MM.1S (cell line): ENCODE measurements around the gene NXN.

Source experiments
- DNase-seq: peaks from one replicate; pipeline ENCODE4 v3.0.0-alpha.2; 2015
- H2AFZ ChIP-seq: fragments of 300-600 bp; sonication (generic); 2 replicates; pipeline ENCODE4 v1.6.0; 2016; ENCODE audit warnings: antibody characterized with exemption, low read length
- H3F3A ChIP-seq: fragments of 300-600 bp; sonication (generic); 2 replicates; pipeline ENCODE4 v1.6.1; 2016; ENCODE audit warnings: mild to moderate bottlenecking, antibody characterized with exemption, low read length, moderate library complexity, mixed read lengths; ENCODE audit not compliant: insufficient read depth
- H3K27ac ChIP-seq: fragments of 300-600 bp; sonication (generic); 2 replicates; pipeline ENCODE4 v1.5.1; 2016; ENCODE audit warnings: mild to moderate bottlenecking, low read length
- H3K27me3 ChIP-seq: fragments of 300-600 bp; sonication (generic); replicated peaks from 2 replicates; pipeline ENCODE4 v1.6.0; 2016; ENCODE audit warnings: low read length; ENCODE audit not compliant: insufficient read depth
- H3K36me3 ChIP-seq: fragments of 300-600 bp; sonication (generic); replicated peaks from 2 replicates; pipeline ENCODE4 v1.6.1; 2016; ENCODE audit warnings: mild to moderate bottlenecking, low read length, mixed read lengths; ENCODE audit not compliant: insufficient read depth
- H3K4me1 ChIP-seq: fragments of 300-600 bp; sonication (generic); 2 replicates; pipeline ENCODE4 v1.6.1; 2016; ENCODE audit warnings: low read length, mixed read lengths
- H3K4me2 ChIP-seq: fragments of 300-600 bp; sonication (generic); 2 replicates; pipeline ENCODE4 v1.6.0; 2016; ENCODE audit warnings: low read depth, low read length
- H3K4me3 ChIP-seq: fragments of 300-600 bp; sonication (generic); 2 replicates; pipeline ENCODE4 v1.5.1; 2016; ENCODE audit warnings: low read length, mixed read lengths
- H3K79me2 ChIP-seq: fragments of 300-600 bp; sonication (generic); 2 replicates; pipeline ENCODE4 v1.6.1; 2016; ENCODE audit warnings: mixed run types, low read length, mixed read lengths
- H3K9ac ChIP-seq: fragments of 300-600 bp; sonication (generic); 2 replicates; pipeline ENCODE4 v1.6.1; 2016; ENCODE audit warnings: low read length, mixed read lengths
- H3K9me2 ChIP-seq: fragments of 300-600 bp; sonication (generic); replicated peaks from 2 replicates; pipeline ENCODE4 v1.6.1; 2016; ENCODE audit warnings: mild to moderate bottlenecking, low read length, mixed read lengths; ENCODE audit not compliant: insufficient read depth
- H3K9me3 ChIP-seq: fragments of 300-600 bp; sonication (generic); replicated peaks from 2 replicates; pipeline ENCODE4 v1.6.1; 2016; ENCODE audit warnings: mild to moderate bottlenecking, low read length, mixed read lengths; ENCODE audit not compliant: insufficient read depth
- H4K20me1 ChIP-seq: fragments of 300-600 bp; sonication (generic); 2 replicates; pipeline ENCODE4 v1.6.1; 2016; ENCODE audit warnings: mild to moderate bottlenecking, low read length, moderate library complexity, mixed read lengths; ENCODE audit not compliant: insufficient read depth
- CTCF ChIP-seq: fragments of 300-600 bp; sonication (generic); IDR thresholded peaks from 2 replicates; pipeline ENCODE4 v1.5.1; 2016; ENCODE audit warnings: antibody characterized with exemption, low read length, mixed read lengths
- EZH2 ChIP-seq: fragments of 300-600 bp; sonication (generic); optimal IDR thresholded peaks from 2 replicates; pipeline ENCODE3; 2017; ENCODE audit warnings: low read depth, mild to moderate bottlenecking, antibody characterized with exemption, low read length, mixed read lengths
- EZH2phosphoT487 ChIP-seq: fragments of 300-600 bp; sonication (generic); IDR thresholded peaks from 2 replicates; pipeline ENCODE4 v1.6.1; 2018; ENCODE audit warnings: antibody characterized with exemption, low read length

NXN gene

GRCh38 chr17:929586-929985 lies 50.0 kb downstream of the NXN start:
- H3K27me3 ChIP-seq: peaks cover 95% of the 10 kb centered on the region
- no peak for DNase-seq
- no peaks in the 10 kb centered on the region for H3K9me3 ChIP-seq
- no peaks in the 10 kb centered on the region for H3K9me2 ChIP-seq
- H3K79me2 ChIP-seq: no peaks in the 10 kb centered on the region
- no peak overlapping the region for H3K9ac ChIP-seq
- no peaks in the 10 kb centered on the region for H3K4me1 ChIP-seq
- H3K36me3 ChIP-seq: no peaks in the 10 kb centered on the region
- TF ChIP-seq EZH2 (no peak), EZH2phosphoT487 (no peak), CTCF (no peak)
- no peak overlapping the region for H3K4me2 ChIP-seq
- no peak overlapping the region for H3K4me3 ChIP-seq
- no peaks in the 10 kb centered on the region for H4K20me1 ChIP-seq
- no peak overlapping the region for H2AFZ ChIP-seq
- no peak overlapping the region for H3K27ac ChIP-seq
- no peaks in the 10 kb centered on the region for H3F3A ChIP-seq

- no peak for TF ChIP-seq CTCF
- TF ChIP-seq EZH2: no peak
- no peak for TF ChIP-seq EZH2phosphoT487
- Histone ChIP-seq H3F3A (no peaks in the 10 kb centered on the region), H3K4me2 (no peak overlapping the region), H3K9me2 (no peaks in the 10 kb centered on the region), H3K4me1 (no peaks in the 10 kb centered on the region), H2AFZ (no peak overlapping the region), H3K9me3 (no peaks in the 10 kb centered on the region), H3K79me2 (no peaks in the 10 kb centered on the region), H3K36me3 (no peaks in the 10 kb centered on the region), H3K27ac (no peak overlapping the region), H3K27me3 (peaks cover 95% of the 10 kb centered on the region), H4K20me1 (no peaks in the 10 kb centered on the region), H3K9ac (no peak overlapping the region), H3K4me3 (no peak overlapping the region)
- no peak for DNase-seq
These were observed 51.7 kb downstream of the NXN start for GRCh38 chr17:927611-928461.

GRCh38 chr17:925817-926216 lies 53.8 kb downstream of the NXN start:
- no peak for DNase-seq
- no peaks in the 10 kb centered on the region for H4K20me1 ChIP-seq
- H3K4me2 ChIP-seq: no peak overlapping the region
- no peaks in the 10 kb centered on the region for H3K79me2 ChIP-seq
- no peaks in the 10 kb centered on the region for H3K9me3 ChIP-seq
- no peaks in the 10 kb centered on the region for H3K4me1 ChIP-seq
- H3F3A ChIP-seq: no peaks in the 10 kb centered on the region
- H2AFZ ChIP-seq: no peak overlapping the region
- peaks cover 99% of the 10 kb centered on the region for H3K27me3 ChIP-seq
- H3K4me3 ChIP-seq: no peak overlapping the region
- H3K9ac ChIP-seq: no peak overlapping the region
- TF ChIP-seq EZH2 (no peak), CTCF (no peak), EZH2phosphoT487 (no peak)
- H3K27ac ChIP-seq: no peak overlapping the region
- no peaks in the 10 kb centered on the region for H3K36me3 ChIP-seq
- no peaks in the 10 kb centered on the region for H3K9me2 ChIP-seq
